Jurkat, Clone E6-1 (cell line): ENCODE data around the gene EXOC3.
"Not testable (repeated sequence)": the region's sequence is repeated elsewhere in the genome, so short reads cannot be mapped to it uniquely, and the experiment has no call there.

Source experiments
- DNase-seq: peaks from one replicate; pipeline ENCODE4 v3.0.0-alpha.2; 2011; ENCODE audit warnings: low read depth, low spot score
- H3K4me3 ChIP-seq: 2 replicates; pipeline ENCODE4 v1.5.1; 2011; ENCODE audit warnings: mild to moderate bottlenecking, low read length, control low read depth, moderate library complexity

EXOC3 gene

DNA sequence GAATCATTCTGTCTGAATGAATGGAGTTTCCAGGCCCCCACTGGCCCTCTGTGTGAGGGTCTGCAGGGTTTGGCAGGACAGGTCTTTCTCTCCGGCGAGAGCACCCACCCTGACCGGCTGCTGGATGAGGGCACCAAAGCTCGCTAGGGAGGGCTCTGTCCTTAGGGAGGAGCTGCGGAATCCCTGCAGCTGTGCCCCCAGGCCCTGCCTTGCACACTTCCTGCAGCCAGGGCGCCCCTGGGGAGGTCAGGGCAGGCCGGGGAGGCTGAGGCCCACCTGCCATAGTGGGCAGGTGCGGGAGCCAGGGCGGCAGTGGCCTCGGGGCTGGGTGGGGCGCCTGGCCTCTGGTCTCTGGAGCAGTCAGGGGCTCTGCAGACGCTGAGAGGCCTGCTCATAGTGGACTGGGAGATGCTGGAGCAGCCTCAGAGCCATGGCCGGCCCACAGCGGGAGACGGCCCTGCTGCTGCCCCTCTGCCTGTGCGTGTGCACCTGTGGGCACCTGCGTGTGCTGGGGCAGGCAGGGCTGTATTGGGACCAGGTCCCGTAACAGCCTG, 36.1 kb downstream of the EXOC3 start:
- DNase-seq, result no peak
- H3K4me3 ChIP-seq, result no peak overlapping the region

DNA sequence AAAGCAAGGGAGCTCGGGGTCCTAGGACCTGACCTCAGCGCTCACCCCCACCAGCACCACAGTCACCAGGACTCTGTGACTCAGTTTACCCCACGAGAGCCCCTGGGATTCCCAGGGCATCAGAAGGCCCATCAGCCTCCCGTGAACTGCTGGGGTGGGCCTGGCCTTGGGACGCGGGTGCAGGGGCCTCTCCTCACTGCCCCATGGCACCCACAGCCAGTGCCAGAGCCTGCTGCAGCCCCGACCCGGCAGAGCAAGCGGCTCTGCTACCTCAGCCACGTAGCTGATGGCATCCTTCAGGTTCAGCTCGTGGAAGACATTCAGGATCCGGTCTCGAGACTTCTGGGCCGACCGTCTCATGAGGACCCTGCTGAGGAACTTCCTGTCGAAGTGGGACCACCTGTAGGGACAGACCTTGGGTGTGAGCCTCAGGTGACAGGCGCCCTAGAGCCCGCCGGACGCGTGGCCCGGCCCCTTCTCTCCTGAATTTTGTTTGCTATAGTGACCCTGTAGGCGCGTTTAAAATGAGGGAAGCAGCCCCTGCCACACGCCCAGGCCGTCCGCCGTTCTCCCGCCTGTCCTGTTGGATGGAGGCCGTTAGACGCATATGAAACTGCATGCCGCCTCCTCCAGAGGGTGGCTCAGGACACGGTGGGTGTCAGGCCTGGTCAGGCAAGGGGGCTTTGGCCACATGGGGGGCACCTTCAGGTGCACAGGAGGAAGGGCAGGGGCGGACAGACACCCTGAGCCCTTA, 36.8 kb downstream of the EXOC3 start:
- no peak for DNase-seq
- H3K4me3 ChIP-seq, result no peak overlapping the region

GRCh38 chr5:481347-481746, 38.4 kb downstream of the EXOC3 start:
- no peak overlapping the region for H3K4me3 ChIP-seq
- DNase-seq, result no peak

GRCh38 chr5:482021-482420, 39.0 kb downstream of the EXOC3 start:
- no peak for DNase-seq
- H3K4me3 ChIP-seq, result no peak overlapping the region

DNA sequence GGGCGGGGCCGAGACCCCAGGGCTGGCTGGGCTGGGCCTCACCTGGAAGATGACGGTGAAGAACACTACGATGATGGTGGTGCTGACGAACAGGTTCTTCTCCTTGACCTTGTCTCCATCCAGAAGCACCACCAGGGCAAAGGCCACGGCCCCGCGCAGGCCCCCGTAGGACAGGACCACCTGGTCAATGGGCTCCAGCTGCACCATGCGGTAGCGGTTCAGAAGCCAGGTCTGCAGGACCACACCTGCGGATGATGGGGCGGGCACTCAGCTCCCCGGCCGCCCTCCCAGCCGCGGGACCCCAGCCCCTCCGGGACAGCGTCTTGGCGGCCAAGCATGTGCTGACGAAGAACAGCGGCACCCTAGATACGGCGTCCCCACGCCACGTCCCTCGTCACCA, 39.5 kb downstream of the EXOC3 start:
- H3K4me3 ChIP-seq, result no peak overlapping the region
- no peak for DNase-seq

DNA sequence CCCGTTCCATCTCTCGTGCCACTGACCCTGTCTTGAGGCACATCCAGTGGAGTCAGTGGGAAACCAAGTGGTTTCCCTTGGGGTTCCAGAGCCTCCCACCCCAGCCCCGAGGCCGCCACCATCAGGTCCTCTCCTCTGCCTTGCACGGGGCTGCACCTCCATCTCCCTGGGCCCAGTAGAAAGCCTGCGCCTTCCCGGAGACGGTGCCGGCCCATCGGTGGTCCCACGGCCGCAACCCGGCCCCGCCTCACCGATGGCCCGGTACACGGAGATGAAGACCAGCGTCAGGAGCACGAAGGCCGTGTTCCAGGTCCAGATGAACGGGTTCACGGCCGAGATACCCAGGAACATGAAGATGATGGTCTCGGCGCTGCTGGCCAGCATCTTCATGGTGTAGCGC, 40.0 kb downstream of the EXOC3 start:
- no peak for DNase-seq
- no peak overlapping the region for H3K4me3 ChIP-seq

- DNase-seq, result no peak
- no peak overlapping the region for H3K4me3 ChIP-seq
These were observed 40.6 kb downstream of the EXOC3 start for GRCh38 chr5:483434-484140.

- DNase-seq, result no peak
These were observed 41.6 kb downstream of the EXOC3 start for GRCh38 chr5:484556-484955.

GRCh38 chr5:485113-485945, 42.4 kb downstream of the EXOC3 start:
- DNase-seq, result no peak
- no peak overlapping the region for H3K4me3 ChIP-seq

More at GRCh38 chr5:484556-484955, 41.6 kb downstream of the EXOC3 start:
- no peak overlapping the region for H3K4me3 ChIP-seq

DNA sequence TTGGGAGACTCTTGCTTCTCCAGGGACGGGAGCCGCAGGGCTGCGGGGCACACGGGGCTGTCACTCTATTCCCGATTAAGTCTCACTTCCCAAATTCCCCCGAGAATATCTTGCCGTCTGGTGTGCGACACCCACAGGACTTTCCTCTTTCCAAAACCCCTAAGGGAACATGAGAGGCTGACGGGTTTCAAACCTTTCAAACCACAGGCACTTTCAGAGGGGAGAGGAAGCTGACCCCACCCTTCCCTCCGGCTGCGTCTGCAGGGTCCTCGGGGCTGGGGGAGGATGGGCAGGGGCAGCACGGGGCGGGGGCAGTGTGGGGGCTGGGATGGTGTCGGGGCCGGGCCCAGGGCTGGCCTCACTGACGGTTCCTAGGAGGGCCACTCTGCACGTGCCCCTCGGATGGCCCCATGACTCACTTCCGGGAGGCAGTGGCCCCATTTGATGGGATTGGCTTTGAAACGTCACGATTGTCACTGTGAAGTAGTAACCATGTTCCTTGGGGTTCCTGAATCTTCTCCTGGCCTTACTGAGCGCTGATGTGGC, 43.0 kb downstream of the EXOC3 start:
- DNase-seq, result no peak
- H3K4me3 ChIP-seq, result no peak overlapping the region

DNA sequence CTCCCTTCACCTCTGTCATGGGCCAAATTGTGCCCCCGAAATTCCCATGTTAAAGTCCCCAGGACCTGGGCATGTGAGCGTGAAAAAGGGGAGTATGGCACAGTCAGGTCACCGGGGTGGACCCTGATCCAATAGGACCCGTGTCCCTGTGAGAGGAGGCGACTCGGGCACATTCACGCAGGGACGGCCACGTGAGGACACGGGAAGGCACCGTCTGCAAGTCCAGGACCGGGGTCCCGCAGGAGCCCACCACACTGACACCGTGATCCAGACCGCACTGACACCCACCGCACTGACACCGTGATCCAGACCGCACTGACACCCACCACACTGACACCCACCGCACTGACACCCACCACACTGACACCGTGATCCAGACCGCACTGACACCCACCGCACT, 43.6 kb downstream of the EXOC3 start:
- not testable (repeated sequence) for H3K4me3 ChIP-seq, DNase-seq

GRCh38 chr5:488241-488640, 45.3 kb downstream of the EXOC3 start:
- no peak overlapping the region for H3K4me3 ChIP-seq
- no peak for DNase-seq

GRCh38 chr5:488744-489688, 46.0 kb downstream of the EXOC3 start:
- H3K4me3 ChIP-seq, result no peak overlapping the region
- DNase-seq, result no peak

GRCh38 chr5:489689-490080, 46.7 kb downstream of the EXOC3 start:
- H3K4me3 ChIP-seq, result no peak overlapping the region
- DNase-seq, result no peak

DNA sequence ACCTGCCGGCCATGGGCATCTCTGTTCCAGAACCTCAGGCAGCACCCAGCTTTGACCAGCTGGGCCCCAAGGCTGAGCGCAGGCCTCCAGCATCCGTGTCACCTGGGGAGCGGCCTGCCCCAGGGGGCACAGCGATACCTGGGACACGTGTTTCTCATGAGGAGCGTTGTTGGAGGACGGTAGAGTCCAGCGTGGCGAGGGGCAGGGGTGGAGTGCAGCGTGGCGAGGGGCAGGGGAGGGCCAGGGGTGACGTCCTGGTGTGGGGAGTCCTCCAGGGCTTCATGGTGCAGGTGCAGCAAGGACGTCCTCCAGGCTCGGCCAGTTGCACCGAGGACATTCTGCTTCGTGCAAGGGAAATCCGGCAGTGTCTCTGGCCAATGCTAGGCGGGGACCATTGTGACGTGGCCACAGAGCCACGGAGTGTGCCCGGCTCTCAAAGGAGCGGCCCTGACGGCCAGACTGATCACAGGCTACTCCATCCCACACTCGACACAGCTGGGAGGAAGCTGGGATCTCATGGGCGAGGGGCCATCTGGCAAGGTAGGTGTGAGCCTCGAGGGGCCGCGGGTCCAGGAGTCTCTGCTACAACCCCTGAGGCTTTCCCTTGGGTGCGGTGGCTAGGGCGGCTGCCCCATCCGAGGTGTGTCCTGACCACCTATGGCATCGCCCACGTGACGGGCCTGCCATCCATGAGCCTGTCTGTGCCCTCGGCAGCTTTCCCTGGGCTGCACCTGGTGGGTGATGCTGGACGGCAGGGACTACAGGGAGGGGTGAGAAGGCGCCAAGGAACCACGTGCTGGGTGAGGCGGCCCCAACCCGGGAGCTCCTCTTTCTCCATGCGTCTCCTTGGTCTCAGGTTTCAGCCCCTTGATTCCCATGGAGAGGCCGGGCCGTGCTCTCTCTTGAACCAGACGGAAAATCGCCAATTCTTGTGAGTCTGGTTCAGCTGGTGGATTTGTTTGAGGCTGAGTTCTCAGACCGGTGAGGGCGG, 47.4 kb downstream of the EXOC3 start:
- no peak overlapping the region for H3K4me3 ChIP-seq
- DNase-seq, result no peak

GRCh38 chr5:491119-491855, 48.3 kb downstream of the EXOC3 start:
- H3K4me3 ChIP-seq, result no peak overlapping the region
- no peak for DNase-seq

GRCh38 chr5:491856-492155, 48.8 kb downstream of the EXOC3 start:
- no peak overlapping the region for H3K4me3 ChIP-seq
- DNase-seq, result no peak
